ENCODE data around the gene TMEM106A. TPM values are rescaled to one million over a fixed set of nuclear protein-coding genes. Genes with fewer than 3 reads are reported as not detected.
"Not testable (repeated sequence)": the region's sequence is repeated elsewhere in the genome, so short reads cannot be mapped to it uniquely, and the experiment has no call there.

TMEM106A gene
- total RNA-seq, 2 experiments from 2014 or later = 5.8 to 7.1 TPM

DNA sequence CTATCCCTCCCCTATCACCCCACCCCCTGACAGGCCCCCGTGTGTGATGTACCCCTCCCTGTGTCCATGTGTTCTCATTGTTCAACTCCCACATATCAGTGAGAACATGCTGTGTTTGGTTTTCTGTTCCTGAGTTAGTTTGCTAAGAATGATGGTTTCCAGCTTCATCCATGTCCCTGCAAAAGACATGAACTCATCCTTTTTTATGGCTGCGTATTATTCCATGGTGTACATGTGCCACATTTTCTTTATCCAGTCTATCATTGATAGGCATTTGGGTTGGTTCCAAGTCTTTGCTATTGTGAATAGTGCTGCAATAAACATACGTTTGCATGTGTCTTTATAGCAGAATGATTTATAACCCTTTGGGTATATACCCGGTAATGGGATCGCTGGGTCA, 25.0 kb upstream of the TMEM106A start:
- not testable (repeated sequence) for H3K27ac Mint-ChIP-seq

DNA sequence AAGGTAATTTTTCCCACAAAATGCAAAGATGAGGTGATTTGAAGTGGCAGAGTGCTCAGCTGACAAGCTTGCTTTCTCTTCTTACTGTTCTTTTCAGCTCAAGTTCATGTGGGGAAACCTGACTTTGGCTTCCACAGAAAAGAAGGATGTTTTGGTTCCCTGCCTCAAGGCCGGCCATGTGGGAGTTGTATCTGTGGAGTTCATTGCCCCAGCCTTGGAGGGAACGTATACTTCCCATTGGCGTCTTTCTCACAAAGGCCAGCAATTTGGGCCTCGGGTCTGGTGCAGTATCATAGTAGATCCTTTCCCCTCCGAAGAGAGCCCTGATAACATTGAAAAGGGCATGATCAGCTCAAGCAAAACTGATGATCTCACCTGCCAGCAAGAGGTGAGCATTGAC, 18.4 kb upstream of the TMEM106A start:
- peaks cover 49% of the 10 kb centered on the region for H3K36me3 Mint-ChIP-seq (ENCODE audit: low read depth)

More for the DNA sequence above, 25.0 kb upstream of the TMEM106A start:
- H3K27me3 Mint-ChIP-seq (ENCODE audit: low read depth); intact Hi-C loops (cut with micrococcal nuclease); CTCF ChIA-PET; H3K4me1 Mint-ChIP-seq (ENCODE audit: low read depth); DNase-seq; H3K4me3 Mint-ChIP-seq; H3K9me3 Mint-ChIP-seq: not testable (repeated sequence)
- H3K36me3 Mint-ChIP-seq (ENCODE audit: low read depth) = peaks cover 20% of the 10 kb centered on the region

DNA sequence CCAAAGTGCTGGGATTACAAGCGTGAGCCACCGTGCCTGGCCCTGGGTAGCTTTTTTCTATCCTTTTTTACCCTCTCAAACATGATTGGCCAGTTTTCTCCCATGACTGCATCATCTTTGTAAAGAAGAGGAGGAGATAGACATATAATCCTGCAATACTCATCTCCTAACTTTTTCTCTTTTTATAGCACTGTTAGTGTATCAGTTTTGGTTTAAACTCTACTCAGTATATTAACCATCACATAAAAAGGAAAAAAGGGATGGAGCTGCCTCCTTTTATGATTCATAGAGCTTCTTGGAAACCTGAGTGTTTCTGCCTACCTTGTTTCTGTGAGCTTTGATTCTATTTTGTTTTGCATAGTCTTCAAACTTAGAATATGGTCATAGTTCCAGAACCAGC, 12.0 kb upstream of the TMEM106A start:
- Mint-ChIP-seq H3K27me3 (ENCODE audit: low read depth) (no peaks in the 10 kb centered on the region), H3K4me3 (no peak overlapping the region), H3K27ac (peak overlapping the region; percentile 80), H3K4me1 (ENCODE audit: low read depth) (peaks cover 9% of the 10 kb centered on the region), H3K36me3 (ENCODE audit: low read depth) (peaks cover 50% of the 10 kb centered on the region), H3K9me3 (no peaks in the 10 kb centered on the region)
- CTCF ChIA-PET = interaction anchor here (0.8 to 1.3 kb wide), 3 partner anchors 11 to 111 kb away, joined by 4 to 5 read pairs (median 5); no protein-coding TSS in a partner anchor
- no peak for DNase-seq
- intact Hi-C loops (cut with micrococcal nuclease) = no loop called here

More for the DNA sequence above, 18.4 kb upstream of the TMEM106A start:
- Mint-ChIP-seq H3K4me3 (no peak overlapping the region), H3K9me3 (no peaks in the 10 kb centered on the region), H3K27me3 (ENCODE audit: low read depth) (no peaks in the 10 kb centered on the region), H3K4me1 (ENCODE audit: low read depth) (peaks cover 2% of the 10 kb centered on the region), H3K27ac (no peak overlapping the region)
- intact Hi-C loops (cut with micrococcal nuclease) = no loop called here
- CTCF ChIA-PET = no interaction called here
- no peak for DNase-seq

DNA sequence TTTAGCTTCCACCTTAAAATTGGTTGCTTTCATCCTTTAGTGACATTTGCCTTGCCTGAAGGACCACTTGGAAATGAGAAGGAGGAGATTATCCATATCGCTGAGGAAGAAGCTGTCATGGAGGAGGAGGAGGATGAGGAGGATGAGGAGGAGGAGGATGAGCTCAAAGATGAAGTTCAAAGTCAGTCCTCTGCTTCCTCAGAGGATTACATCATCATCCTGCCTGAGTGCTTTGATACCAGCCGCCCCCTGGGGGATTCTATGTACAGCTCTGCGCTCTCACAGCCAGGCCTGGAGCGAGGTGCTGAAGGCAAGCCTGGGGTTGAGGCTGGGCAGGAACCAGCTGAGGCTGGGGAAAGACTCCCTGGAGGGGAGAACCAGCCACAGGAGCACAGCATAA, 11.5 kb upstream of the TMEM106A start:
- H3K4me1 Mint-ChIP-seq (ENCODE audit: low read depth) = peaks cover 9% of the 10 kb centered on the region
- H3K9me3 Mint-ChIP-seq = no peaks in the 10 kb centered on the region
- peak; percentile 17 for DNase-seq
- peak overlapping the region; percentile 66 for H3K27ac Mint-ChIP-seq
- CTCF ChIA-PET = interaction anchor here (0.8 to 1.3 kb wide), 4 partner anchors 11 to 110 kb away, joined by 3 to 5 read pairs (median 4); no protein-coding TSS in a partner anchor
- no peaks in the 10 kb centered on the region for H3K27me3 Mint-ChIP-seq (ENCODE audit: low read depth)
- intact Hi-C loops (cut with micrococcal nuclease) = no loop called here
- H3K36me3 Mint-ChIP-seq (ENCODE audit: low read depth) = peaks cover 46% of the 10 kb centered on the region
- no peak overlapping the region for H3K4me3 Mint-ChIP-seq

DNA sequence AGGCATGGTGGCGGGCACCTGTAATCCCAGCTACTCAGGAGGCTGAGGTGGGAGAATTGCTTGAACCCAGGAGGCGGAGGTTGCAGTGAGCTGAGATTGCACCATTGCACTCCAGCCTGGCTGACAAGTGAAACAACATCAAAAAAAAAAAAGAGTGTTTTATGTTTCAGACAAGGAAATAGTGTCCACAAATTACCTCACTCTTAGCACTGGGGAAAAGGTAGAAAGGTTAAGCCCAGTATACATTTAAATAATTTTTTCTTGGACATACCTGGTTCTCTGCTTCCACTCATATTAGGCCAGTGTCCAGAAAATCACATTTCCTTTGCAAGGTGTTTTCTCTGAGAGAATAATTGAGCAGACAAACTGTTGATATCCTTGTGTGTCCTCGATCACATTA, 8.7 kb upstream of the TMEM106A start:
- H3K27ac Mint-ChIP-seq; H3K4me1 Mint-ChIP-seq (ENCODE audit: low read depth); DNase-seq; H3K4me3 Mint-ChIP-seq; CTCF ChIA-PET; H3K27me3 Mint-ChIP-seq (ENCODE audit: low read depth); H3K9me3 Mint-ChIP-seq; intact Hi-C loops (cut with micrococcal nuclease): not testable (repeated sequence)
- peaks cover 36% of the 10 kb centered on the region for H3K36me3 Mint-ChIP-seq (ENCODE audit: low read depth)

DNA sequence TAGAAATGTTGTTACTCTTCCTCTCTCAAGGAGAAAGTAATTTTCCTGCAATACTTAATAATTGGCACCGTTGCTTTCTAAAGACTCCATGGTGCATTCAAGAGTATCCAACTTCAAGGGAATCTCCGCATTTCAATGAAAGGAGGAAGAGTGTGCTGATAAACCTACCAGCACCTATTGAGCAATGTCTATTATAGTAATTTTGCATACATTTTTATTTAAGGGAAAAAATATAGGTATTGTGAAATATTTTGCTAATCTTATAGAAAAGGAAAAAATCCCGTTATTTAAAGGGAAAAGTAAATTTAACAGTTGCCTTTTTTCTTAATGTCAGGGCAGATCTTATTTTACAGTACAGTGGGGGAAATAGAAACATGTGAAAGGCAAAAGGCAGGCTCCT, 1.1 kb upstream of the TMEM106A start:
- intact Hi-C loops (cut with micrococcal nuclease) = loop anchor here (5.0 kb wide), 1 partner anchor 213 kb away; the partner anchor contains the start of gene RPL27
- Mint-ChIP-seq H3K27ac (peak overlapping the region; percentile 90), H3K4me3 (peak overlapping the region; percentile 94), H3K27me3 (ENCODE audit: low read depth) (no peaks in the 10 kb centered on the region), H3K36me3 (ENCODE audit: low read depth) (peaks cover 10% of the 10 kb centered on the region), H3K4me1 (ENCODE audit: low read depth) (peaks cover 21% of the 10 kb centered on the region), H3K9me3 (no peaks in the 10 kb centered on the region)
- CTCF ChIA-PET = interaction anchor here (1.0 kb wide), 1 partner anchor 11 kb away, joined by 5 read pairs; no protein-coding TSS in a partner anchor
- DNase-seq = no peak

DNA sequence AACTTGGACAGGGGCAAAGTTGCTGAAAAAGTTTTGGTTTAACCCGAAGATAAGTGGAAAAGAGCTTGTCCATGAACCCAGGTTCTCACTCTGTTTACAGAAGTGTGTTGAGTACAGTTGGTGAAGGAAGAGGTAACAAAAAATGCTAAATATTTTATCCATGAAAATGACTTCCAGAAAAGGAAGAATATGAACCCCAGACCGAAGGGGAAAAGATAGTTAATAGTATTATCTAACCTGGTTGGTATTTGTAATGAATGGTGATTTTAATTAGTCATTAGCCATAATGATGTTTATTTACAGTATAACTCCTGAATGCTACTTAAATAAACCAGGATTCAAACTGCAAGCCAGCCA, 574 bp upstream of the TMEM106A start:
- Mint-ChIP-seq H3K4me1 (ENCODE audit: low read depth) (peaks cover 23% of the 10 kb centered on the region), H3K4me3 (peak overlapping the region; percentile 94), H3K27ac (peak overlapping the region; percentile 90), H3K9me3 (no peaks in the 10 kb centered on the region), H3K27me3 (ENCODE audit: low read depth) (no peaks in the 10 kb centered on the region), H3K36me3 (ENCODE audit: low read depth) (peaks cover 14% of the 10 kb centered on the region)
- intact Hi-C loops (cut with micrococcal nuclease) = loop anchor here (1.0 to 5.0 kb wide), 4 partner anchors 41 to 214 kb away; partner anchors contain the start of genes BRCA1 and RPL27
- no peak for DNase-seq
- CTCF ChIA-PET = interaction anchor here (0.5 to 1.0 kb wide), 3 partner anchors 12 to 112 kb away, joined by 3 to 7 read pairs (median 5); no protein-coding TSS in a partner anchor

DNA sequence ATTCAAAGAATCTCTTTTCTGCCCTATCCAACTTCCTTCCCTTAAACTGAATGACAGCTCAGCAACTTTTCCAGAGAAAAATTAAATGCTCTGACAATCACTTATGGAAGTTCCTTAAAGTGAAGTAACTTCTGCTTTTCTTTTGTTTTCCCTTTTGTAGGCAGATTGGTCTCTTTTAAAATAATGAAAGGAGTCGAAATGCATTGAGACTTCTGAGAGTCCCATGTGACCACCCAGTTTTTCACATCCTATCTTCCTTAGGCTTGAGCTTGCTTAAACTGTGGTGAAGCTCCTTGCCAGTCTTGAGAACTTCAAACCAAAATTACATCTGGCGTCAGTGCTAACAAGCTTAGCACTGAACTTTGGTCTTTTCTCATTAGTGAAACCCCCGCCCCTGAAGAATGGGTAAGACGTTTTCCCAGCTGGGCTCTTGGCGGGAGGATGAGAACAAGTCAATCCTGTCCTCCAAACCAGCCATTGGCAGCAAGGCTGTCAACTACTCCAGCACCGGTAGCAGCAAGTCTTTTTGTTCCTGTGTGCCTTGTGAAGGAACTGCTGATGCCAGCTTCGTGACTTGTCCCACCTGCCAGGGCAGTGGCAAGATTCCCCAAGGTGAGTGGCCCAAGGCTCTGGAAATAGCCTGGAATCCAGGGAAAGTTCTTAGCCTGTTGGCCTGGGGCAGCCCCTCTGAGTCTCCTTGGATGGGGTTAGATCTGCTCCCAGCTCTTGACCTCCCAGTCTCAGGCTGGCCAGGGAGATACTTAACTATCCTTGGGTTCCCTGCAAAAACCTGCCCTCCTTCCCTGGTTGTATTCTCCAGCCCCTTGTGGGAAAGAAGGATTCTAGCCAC, 1.2 kb downstream of the TMEM106A start:
- Mint-ChIP-seq H3K36me3 (ENCODE audit: low read depth) (peaks cover 14% of the 10 kb centered on the region), H3K4me3 (peak overlapping the region; percentile 94), H3K9me3 (no peaks in the 10 kb centered on the region), H3K4me1 (ENCODE audit: low read depth) (peaks cover 37% of the 10 kb centered on the region), H3K27ac (peak overlapping the region; percentile 90), H3K27me3 (ENCODE audit: low read depth) (no peaks in the 10 kb centered on the region)
- intact Hi-C loops (cut with micrococcal nuclease) = loop anchor here (5.0 kb wide), 1 partner anchor 216 kb away; the partner anchor contains the start of gene RPL27
- peak; percentile 29 for DNase-seq
- CTCF ChIA-PET = interaction anchor here (0.5 to 1.2 kb wide), 5 partner anchors 14 to 104 kb away, joined by 3 read pairs; no protein-coding TSS in a partner anchor

DNA sequence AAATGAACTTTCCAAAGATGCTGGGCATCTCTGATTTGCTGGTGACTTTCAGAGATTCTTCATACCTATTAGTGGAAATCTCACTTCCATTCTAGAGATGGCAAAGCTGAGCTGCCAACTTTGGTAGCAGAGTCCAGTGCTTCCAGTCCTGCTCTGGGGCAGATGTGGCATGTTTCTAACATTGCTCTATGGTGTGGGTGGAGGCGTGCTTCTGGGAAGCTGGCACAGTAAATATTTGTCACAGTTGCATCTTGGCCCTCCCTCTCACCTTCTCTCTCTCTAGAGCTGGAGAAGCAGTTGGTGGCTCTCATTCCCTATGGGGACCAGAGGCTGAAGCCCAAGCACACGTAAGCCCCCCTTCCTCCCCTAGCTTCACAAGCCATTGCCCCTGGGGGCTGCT, 1.9 kb downstream of the TMEM106A start:
- Mint-ChIP-seq H3K27me3 (ENCODE audit: low read depth) (no peaks in the 10 kb centered on the region), H3K27ac (no peak overlapping the region), H3K9me3 (no peaks in the 10 kb centered on the region), H3K36me3 (ENCODE audit: low read depth) (peaks cover 16% of the 10 kb centered on the region), H3K4me1 (ENCODE audit: low read depth) (peaks cover 42% of the 10 kb centered on the region), H3K4me3 (no peak overlapping the region)
- intact Hi-C loops (cut with micrococcal nuclease) = loop anchor here (5.0 kb wide), 1 partner anchor 216 kb away; the partner anchor contains the start of gene RPL27
- DNase-seq = no peak
- CTCF ChIA-PET = interaction anchor here (1.1 kb wide), 1 partner anchor 95 kb away, joined by 3 read pairs; no protein-coding TSS in a partner anchor

DNA sequence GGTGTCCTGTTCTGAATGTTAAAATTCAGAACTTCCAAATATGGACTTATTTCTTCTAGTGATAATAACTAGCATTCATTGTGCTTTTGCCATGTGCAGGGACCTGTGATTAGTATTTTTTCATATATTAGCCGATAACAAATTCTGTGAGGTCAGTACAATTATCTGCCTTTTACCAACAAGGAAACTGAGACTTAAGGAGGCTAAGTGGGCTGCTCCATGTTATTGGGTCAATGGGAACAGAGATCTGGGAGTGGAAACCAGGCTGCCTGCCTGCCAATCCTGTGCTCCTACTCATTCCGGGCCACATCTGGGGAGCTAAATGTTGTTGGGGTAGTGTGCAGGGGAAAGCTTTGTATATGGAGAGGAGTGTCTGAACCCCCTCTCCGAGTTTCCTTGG, 3.7 kb downstream of the TMEM106A start:
- Mint-ChIP-seq H3K27me3 (ENCODE audit: low read depth) (no peaks in the 10 kb centered on the region), H3K4me1 (ENCODE audit: low read depth) (peaks cover 45% of the 10 kb centered on the region), H3K9me3 (no peaks in the 10 kb centered on the region), H3K27ac (peak overlapping the region; percentile 2), H3K36me3 (ENCODE audit: low read depth) (peaks cover 19% of the 10 kb centered on the region), H3K4me3 (no peak overlapping the region)
- CTCF ChIA-PET = no interaction called here
- DNase-seq = no peak
- intact Hi-C loops (cut with micrococcal nuclease) = no loop called here

DNA sequence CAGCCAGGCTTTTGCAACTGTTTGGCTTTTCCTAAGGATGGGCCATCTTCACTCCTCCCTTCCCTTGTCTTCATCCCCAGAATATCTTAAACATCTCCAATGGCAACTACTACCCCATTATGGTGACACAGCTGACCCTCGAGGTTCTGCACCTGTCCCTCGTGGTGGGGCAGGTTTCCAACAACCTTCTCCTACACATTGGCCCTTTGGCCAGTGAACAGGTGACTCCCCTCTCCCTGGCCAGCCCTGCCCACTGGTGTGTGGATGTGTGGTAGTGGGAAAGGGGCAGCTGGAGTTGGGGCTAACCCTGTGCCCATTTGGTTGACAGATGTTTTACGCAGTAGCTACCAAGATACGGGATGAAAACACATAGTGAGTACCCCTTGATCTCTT, 4.7 kb downstream of the TMEM106A start:
- H3K27me3 Mint-ChIP-seq (ENCODE audit: low read depth) = no peaks in the 10 kb centered on the region
- H3K9me3 Mint-ChIP-seq = no peaks in the 10 kb centered on the region
- H3K27ac Mint-ChIP-seq = no peak overlapping the region
- no peak for DNase-seq
- peaks cover 17% of the 10 kb centered on the region for H3K36me3 Mint-ChIP-seq (ENCODE audit: low read depth)
- H3K4me3 Mint-ChIP-seq = no peak overlapping the region
- CTCF ChIA-PET = interaction anchor here (1.5 kb wide), 1 partner anchor 16 kb away, joined by 5 read pairs; no protein-coding TSS in a partner anchor
- H3K4me1 Mint-ChIP-seq (ENCODE audit: low read depth) = peaks cover 43% of the 10 kb centered on the region
- intact Hi-C loops (cut with micrococcal nuclease) = no loop called here

DNA sequence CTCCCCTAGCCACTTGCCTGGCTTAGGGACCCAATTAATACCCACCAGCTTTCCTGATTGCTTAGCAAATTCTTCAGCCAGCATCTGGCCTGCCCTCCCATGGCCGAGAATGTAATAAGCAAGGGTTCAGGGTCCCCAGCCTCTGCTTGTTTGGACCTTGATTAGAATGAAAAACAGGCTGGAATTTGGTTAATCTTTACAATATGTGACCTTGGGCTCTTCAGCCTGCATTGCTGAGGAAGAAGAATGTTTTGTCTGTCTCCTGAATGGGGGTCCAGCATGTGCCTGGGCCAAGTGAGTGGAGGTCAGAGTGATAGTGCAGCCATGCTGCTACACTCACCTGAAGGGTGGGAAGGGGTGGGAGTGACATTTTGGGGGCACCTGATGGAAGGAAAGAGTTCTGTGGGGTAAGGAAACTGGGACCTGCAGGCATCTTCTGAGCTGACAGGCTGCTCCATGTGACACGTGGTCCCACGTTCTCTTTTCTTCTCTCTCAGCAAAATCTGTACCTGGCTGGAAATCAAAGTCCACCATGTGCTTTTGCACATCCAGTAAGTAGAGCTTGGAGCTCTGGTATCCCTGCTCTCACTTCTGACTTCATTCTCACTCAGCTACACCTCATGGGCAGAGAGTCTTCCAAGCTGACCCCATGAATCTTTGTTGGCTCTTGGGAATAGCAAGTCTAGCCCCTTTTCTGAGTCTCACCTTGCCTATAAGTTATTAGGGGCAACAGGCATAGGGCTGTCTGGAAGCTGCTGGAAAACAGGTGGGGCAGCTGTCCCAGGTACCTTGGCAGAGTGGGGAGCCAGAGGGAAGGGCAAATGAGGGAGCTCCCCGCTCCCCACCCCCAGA, 5.3 kb downstream of the TMEM106A start:
- CTCF ChIA-PET = interaction anchor here (0.6 to 1.5 kb wide), 4 partner anchors 17 to 95 kb away, joined by 3 to 5 read pairs (median 4); no protein-coding TSS in a partner anchor
- Mint-ChIP-seq H3K4me1 (ENCODE audit: low read depth) (peaks cover 43% of the 10 kb centered on the region), H3K27ac (peak overlapping the region; percentile 75), H3K4me3 (no peak overlapping the region), H3K9me3 (no peaks in the 10 kb centered on the region), H3K27me3 (ENCODE audit: low read depth) (no peaks in the 10 kb centered on the region), H3K36me3 (ENCODE audit: low read depth) (peaks cover 16% of the 10 kb centered on the region)
- intact Hi-C loops (cut with micrococcal nuclease) = no loop called here
- DNase-seq = no peak

All from activated naive CD4-positive, alpha-beta T cell treated with anti-CD3 and anti-CD28 coated beads for 36 hours (primary cell).